Vagina (tissue), 2 donors: ENCODE results near the gene LPAR5. TPM values are rescaled to one million over a fixed set of nuclear protein-coding genes. Genes with fewer than 3 reads are reported as not detected.

Source experiments
- DNase-seq, 2 donors: peaks; one replicate each; pipeline ENCODE4 v3.0.0-alpha.2; 2017; ENCODE audit errors: extremely low spot score in 2 of 2
- H3K27ac ChIP-seq: fragments of 200-600 bp; sonication (generic); one replicate; pipeline ENCODE4 v1.5.1; 2019
- H3K27me3 ChIP-seq: fragments of 200-600 bp; sonication (generic); one replicate; pipeline ENCODE4 v1.5.1; 2019
- H3K36me3 ChIP-seq, 2 donors: fragments of 200-600 bp; sonication (generic); one replicate each; pipeline ENCODE4 v1.5.1; 2017 to 2019
- H3K4me1 ChIP-seq: fragments of 200-600 bp; sonication (generic); one replicate; pipeline ENCODE4 v1.5.1; 2019
- H3K4me3 ChIP-seq, 2 donors: fragments of 200-600 bp; sonication (generic); 1 replicate in 1 of 2; 2 replicates in 1 of 2; pipeline ENCODE4 v1.5.1; 2016 to 2019
- H3K9me3 ChIP-seq: fragments of 200-600 bp; sonication (generic); one replicate; pipeline ENCODE4 v1.5.1; 2019
- POLR2A ChIP-seq, 2 donors: fragments of 450-650 bp; IDR thresholded peaks; one replicate each; pipeline ENCODE4 v1.6.1; 2017; ENCODE audit warnings: antibody characterized with exemption in 2 of 2, mild to moderate bottlenecking in 2 of 2, moderate library complexity in 2 of 2
- POLR2AphosphoS5 ChIP-seq, 2 donors: sonication (generic); formaldehyde crosslinking; IDR thresholded peaks; one replicate each; pipeline ENCODE4 v1.9.0; 2017; ENCODE audit warnings: antibody characterized with exemption in 2 of 2, mild to moderate bottlenecking in 2 of 2, low read depth in 1 of 2; ENCODE audit not compliant: insufficient read depth in 1 of 2
- intact Hi-C: fragments of 100-400 bp; cut with DNase I; formaldehyde crosslinking; loops from one replicate; pipeline ENCODE4 v1.15.1; 2023
- total RNA-seq: library from RNA; depleted of rRNA; stranded (reverse); fragments of >200 nt; gene quantifications from one replicate; pipeline ENCODE4 v1.2.3, GENCODE V29; 2016
- TF ChIP-seq, protein P1 (sequence below), 3 experiments: fragments of 450-650 bp in 2 of 3; fragments of 200-600 bp in 1 of 3; sonication (generic) in 1 of 3; IDR thresholded peaks; one replicate each; pipeline ENCODE4 v1.5.1; 2017 to 2019; ENCODE audit warnings: antibody characterized with exemption in 3 of 3, mild to moderate bottlenecking in 2 of 3, moderate library complexity in 2 of 3

LPAR5 gene
- total RNA-seq, 1 donor from 2014 or later, result 7.4 TPM

DNA sequence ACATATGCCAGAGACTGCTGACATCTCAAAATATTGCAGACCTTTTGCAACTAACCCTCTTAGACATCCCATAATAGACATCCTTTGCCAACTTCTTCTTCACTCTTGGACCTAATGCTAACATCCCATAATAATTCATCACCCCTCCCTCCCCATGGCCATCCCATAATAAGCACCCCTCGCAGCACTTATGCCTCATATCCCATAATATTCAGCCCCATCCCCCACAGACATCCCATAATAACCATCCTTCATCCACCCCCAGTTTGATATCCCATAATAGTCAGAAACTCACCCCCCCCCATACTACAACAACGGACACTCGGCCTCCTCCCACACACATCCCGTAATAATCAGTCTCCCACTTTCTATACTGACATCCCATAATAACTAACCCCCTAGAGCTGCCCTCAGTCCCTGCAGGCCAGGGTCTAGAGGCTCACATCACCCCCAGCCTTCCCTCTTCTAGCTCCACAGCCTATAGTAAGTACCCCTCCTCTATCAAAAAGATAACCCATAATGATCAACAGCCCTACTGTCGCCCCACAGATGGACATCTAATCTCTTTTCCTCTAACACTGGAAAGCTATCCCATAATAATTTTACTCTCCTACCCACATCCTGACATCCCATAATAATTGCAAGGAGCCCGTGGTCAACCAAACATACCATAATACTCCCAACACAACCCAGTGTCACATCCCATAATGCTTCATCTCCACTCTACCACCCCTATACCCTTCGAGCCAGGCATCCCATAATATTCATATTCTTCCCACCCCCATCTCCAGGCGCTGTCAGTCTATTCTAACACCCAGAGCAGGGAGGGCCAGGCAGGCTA, 27.8 kb downstream of the LPAR5 start:
- TF ChIP-seq POLR2AphosphoS5 (IDR thresholded peaks at IDR 0.05; ENCODE audit: insufficient read depth in 1 of 2, low read depth in 1 of 2), result no peak
- DNase-seq, result peak in 1 of 2 donors; percentile 90
- intact Hi-C loops, result no loop called here

DNA sequence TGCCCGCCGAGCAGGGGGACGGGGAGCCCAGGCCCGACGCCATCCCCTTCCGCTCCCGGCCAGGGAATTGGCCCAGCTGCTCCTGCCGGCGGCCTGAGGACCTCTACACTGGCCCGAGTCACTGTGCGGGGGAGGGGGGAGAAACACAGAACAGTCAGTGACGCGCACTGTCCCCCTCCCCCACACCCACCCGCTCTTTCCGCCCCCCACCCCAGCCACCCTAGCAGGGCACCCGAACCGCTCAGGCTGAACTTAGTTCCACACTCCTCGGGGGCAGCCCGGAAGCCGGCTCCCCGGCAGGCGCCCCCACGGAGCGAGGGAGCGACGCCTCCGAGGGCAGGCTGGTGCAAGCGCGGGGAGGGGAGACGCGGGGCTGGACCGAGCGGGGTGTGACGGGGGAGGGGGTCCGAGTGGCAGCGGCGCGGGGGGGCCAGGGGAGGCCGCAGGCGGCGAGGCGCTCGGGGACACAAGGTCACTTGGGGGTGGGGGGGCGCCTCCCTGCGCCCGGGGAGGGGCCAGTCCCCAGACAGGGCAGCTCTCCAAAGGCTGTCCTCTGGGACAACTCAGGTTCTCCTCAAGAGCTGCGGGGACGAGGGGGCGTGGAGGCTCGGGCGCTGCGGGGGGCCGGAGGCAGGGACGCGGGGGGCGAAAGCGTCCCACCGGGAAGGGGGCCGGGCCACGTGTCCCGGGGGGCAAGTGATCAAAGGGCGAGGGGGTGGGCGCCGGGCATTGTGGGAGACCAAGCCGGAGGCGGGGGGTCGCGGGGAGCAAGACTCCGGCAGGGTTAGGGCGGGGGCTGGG, 29.2 kb downstream of the LPAR5 start:
- TF ChIP-seq POLR2A (IDR thresholded peaks at IDR 0.05) (no peak), POLR2AphosphoS5 (IDR thresholded peaks at IDR 0.05; ENCODE audit: insufficient read depth in 1 of 2, low read depth in 1 of 2) (peak in 1 of 2 donors; percentile 64)
- intact Hi-C loops, result no loop called here

More for the DNA sequence above, 27.8 kb downstream of the LPAR5 start:
- H3K9me3 ChIP-seq, result no peaks in the 10 kb centered on the region
- H3K27me3 ChIP-seq, result no peaks in the 10 kb centered on the region
- H3K36me3 ChIP-seq, result no peaks in the 10 kb centered on the region
- peak overlapping the region; percentile 99 for H3K27ac ChIP-seq
- H3K4me3 ChIP-seq, result no peak overlapping the region
- H3K4me1 ChIP-seq, result peaks cover 49% of the 10 kb centered on the region

DNA sequence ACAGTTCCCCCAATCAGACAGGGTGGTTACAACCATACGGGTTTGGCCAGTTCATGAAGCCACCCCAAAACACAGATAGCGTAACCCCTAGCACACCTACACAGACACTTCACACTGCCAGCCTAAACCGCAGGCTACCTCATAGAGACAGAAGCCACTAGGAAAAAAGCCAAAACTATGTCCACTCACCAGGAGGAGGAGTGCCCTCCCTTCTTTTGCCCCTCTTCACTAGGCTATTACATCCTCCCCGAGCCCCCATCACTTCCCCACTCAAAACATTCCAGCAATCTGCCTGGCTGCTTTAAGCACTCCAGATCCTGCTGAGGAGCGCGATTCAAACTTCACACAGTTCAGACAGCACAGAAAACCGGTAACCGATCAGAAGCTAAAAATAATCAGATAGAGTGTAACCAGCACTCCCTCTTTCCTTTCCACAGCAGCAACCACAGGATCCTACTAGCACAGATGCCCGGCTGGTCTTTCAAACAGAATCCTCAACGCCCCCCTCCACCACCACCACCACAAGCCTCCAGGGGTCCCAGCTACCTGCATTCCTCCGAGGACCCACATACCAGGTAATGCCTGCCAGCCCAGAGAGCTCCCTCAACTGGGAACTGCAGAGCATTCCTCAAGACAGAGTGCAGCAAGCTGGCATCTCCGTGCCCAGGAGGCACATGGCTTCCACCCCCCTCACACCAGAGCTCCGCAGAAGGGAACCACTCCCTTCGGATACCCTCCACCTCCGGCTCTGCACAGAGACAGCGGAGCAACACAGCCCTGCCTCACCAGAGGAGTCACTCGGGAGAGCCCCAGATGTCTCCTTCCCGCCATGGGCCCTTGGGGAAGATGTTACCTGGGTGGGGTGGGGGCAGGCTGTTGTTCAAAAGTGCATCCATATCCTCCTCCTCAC, 30.1 kb downstream of the LPAR5 start:
- DNase-seq, result no peak

More for the DNA sequence above, 29.2 kb downstream of the LPAR5 start:
- H3K9me3 ChIP-seq, result no peaks in the 10 kb centered on the region
- H3K4me1 ChIP-seq, result peaks cover 45% of the 10 kb centered on the region
- peak overlapping the region; percentile 99 for H3K27ac ChIP-seq
- peaks cover 0 to 8% of the 10 kb centered on the region in 2 donors for H3K36me3 ChIP-seq
- peak overlapping the region; percentile 78 to 100 for H3K4me3 ChIP-seq
- no peaks in the 10 kb centered on the region for H3K27me3 ChIP-seq
- DNase-seq, result no peak

DNA sequence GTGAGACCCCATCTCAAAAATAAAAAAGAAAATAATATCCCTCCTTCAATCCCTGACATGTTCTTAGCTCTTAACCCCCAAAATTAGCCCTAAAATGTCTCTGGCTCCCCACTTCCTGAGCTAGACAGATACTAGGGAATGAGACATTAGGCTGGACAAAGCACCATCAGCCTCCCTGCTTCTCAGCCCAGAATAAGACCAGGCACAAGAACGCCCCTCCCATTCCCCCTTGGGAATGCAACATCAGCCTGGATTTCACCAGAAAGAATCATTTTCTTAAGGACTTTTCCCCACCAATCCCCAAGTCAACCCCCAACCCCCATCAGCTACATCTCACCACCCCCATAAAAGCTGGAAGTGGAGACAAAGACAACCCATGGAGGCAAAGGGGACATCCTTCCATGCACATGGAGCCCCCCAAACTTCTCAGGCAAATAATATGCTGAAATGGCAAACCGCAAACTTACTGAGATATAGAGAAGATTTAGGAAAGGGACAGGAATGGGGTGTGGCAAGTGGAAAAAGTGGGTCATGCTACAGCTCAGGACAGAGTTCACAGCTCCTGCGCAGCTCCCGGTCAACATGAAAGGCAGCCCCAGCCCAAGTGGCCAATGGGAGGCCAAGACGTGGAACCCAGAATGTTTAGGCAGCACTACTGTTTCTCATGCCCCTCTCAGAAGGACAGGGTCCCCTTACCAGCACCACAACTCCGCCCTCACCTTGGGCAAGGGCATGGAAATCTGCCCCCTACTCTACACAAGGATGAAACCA, 31.3 kb downstream of the LPAR5 start:
- Histone ChIP-seq H3K4me3 (peak overlapping the region; percentile 27 to 100), H3K27me3 (no peaks in the 10 kb centered on the region), H3K36me3 (peaks cover 10 to 29% of the 10 kb centered on the region in 2 donors), H3K4me1 (peaks cover 43% of the 10 kb centered on the region), H3K27ac (peak overlapping the region; percentile 99), H3K9me3 (no peaks in the 10 kb centered on the region)
- no peak for TF ChIP-seq POLR2A (IDR thresholded peaks at IDR 0.05)
- TF ChIP-seq, protein P1, sequence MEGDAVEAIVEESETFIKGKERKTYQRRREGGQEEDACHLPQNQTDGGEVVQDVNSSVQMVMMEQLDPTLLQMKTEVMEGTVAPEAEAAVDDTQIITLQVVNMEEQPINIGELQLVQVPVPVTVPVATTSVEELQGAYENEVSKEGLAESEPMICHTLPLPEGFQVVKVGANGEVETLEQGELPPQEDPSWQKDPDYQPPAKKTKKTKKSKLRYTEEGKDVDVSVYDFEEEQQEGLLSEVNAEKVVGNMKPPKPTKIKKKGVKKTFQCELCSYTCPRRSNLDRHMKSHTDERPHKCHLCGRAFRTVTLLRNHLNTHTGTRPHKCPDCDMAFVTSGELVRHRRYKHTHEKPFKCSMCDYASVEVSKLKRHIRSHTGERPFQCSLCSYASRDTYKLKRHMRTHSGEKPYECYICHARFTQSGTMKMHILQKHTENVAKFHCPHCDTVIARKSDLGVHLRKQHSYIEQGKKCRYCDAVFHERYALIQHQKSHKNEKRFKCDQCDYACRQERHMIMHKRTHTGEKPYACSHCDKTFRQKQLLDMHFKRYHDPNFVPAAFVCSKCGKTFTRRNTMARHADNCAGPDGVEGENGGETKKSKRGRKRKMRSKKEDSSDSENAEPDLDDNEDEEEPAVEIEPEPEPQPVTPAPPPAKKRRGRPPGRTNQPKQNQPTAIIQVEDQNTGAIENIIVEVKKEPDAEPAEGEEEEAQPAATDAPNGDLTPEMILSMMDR (IDR thresholded peaks at IDR 0.05), result no peak
- no peak for TF ChIP-seq POLR2AphosphoS5 (IDR thresholded peaks at IDR 0.05; ENCODE audit: insufficient read depth in 1 of 2, low read depth in 1 of 2)
- intact Hi-C loops, result no loop called here
- DNase-seq, result no peak

More for the DNA sequence above, 30.1 kb downstream of the LPAR5 start:
- no peaks in the 10 kb centered on the region for H3K9me3 ChIP-seq
- H3K27me3 ChIP-seq, result no peaks in the 10 kb centered on the region
- H3K27ac ChIP-seq, result peak overlapping the region; percentile 99
- H3K36me3 ChIP-seq, result peaks cover 6 to 17% of the 10 kb centered on the region in 2 donors
- intact Hi-C loops, result no loop called here
- TF ChIP-seq, protein P1 (IDR thresholded peaks at IDR 0.05), result no peak
- TF ChIP-seq POLR2AphosphoS5 (IDR thresholded peaks at IDR 0.05; ENCODE audit: insufficient read depth in 1 of 2, low read depth in 1 of 2) (no peak), POLR2A (IDR thresholded peaks at IDR 0.05) (no peak)
- peak overlapping the region; percentile 78 to 100 for H3K4me3 ChIP-seq
- H3K4me1 ChIP-seq, result peaks cover 43% of the 10 kb centered on the region

DNA sequence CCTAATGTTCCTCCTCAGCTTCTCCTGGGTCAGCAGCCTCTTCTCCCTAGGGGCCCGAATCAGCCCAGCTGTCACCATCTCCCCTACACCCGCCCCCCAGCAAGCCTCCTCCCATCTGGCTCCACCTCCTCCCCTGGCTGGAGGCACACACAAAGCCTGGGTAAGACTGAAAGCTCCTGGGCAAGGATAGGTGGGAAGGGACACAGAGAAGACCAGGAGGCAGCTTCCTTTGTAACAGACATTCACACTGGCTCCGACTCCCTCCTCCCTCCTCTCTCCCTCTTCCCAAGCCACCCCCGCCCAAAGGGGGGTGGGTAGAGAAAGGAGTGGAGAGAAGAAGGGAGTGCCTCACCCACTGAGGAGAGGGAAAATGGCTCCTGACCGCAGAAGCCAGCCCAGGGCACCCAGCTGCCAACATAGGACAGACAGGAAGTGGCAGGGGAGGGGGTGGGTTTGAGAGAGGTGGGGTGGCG, 32.6 kb downstream of the LPAR5 start:
- Histone ChIP-seq H3K4me1 (peaks cover 43% of the 10 kb centered on the region), H3K9me3 (no peaks in the 10 kb centered on the region), H3K4me3 (peak overlapping the region in 1 of 2 donors; percentile 27), H3K27ac (peak overlapping the region; percentile 99), H3K36me3 (peaks cover 20 to 42% of the 10 kb centered on the region in 2 donors), H3K27me3 (no peaks in the 10 kb centered on the region)
- TF ChIP-seq POLR2A (IDR thresholded peaks at IDR 0.05) (no peak), POLR2AphosphoS5 (IDR thresholded peaks at IDR 0.05; ENCODE audit: insufficient read depth in 1 of 2, low read depth in 1 of 2) (no peak)
- TF ChIP-seq, protein P1 (IDR thresholded peaks at IDR 0.05), result no peak
- no peak for DNase-seq
- intact Hi-C loops, result no loop called here
